Erythroblast (primary cell): ENCODE results near the gene INTS11.

Experiments used
- DNase-seq, 2 experiments: peaks; one replicate each; lab custom pipeline; 2025; lab: John Stamatoyannopoulos, UW
- GATA1 ChIP-seq: IDR thresholded peaks from 2 replicates; pipeline ENCODE4 v1.6.1; 2011; ENCODE audit warnings: low read depth, mild to moderate bottlenecking, control low read depth, low read length, moderate library complexity
- POLR2A ChIP-seq: IDR thresholded peaks from 2 replicates; pipeline ENCODE4 v1.6.1; 2011; ENCODE audit warnings: mild to moderate bottlenecking, low read length

Gene INTS11

DNA sequence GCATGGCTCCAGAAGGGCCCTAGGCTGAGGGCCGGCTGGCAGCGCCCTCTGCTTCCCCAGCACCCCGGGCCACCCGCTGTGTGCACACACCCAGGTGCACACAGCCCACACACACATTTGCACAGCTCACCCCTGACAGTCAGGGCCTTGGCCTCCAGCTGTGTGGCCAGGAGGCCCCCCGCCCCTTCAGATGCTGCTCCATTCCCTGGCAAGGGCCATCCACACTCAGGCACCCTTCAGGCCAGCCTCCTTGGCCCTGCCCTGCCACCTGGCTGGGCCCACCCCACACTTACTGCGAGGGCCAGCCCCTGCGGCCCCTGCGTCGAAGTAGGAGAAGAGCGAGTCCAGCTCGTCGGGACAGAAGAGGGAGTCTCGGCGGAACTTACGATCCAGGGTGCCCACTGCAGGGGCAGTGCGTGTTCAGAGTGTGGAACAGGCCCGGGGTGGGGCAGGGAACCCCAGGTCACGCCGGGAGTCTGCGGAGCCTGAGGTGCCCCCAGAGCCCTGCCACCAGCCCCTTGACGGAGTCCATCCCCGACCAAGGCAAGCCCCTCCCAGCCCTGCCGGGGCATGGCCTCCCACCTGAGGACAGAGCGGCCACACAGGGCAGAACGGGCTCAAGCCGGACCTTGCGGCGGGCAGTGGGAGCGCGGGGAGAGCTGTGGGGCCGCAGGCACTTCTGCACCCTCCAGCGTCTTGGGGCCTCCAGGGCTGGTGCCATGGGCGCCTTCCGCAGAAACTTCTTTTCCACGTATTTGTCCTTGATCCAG lies 29.1 kb downstream of the INTS11 start:
- no peak for DNase-seq
- TF ChIP-seq POLR2A = no peak
- no peak for TF ChIP-seq GATA1

DNA sequence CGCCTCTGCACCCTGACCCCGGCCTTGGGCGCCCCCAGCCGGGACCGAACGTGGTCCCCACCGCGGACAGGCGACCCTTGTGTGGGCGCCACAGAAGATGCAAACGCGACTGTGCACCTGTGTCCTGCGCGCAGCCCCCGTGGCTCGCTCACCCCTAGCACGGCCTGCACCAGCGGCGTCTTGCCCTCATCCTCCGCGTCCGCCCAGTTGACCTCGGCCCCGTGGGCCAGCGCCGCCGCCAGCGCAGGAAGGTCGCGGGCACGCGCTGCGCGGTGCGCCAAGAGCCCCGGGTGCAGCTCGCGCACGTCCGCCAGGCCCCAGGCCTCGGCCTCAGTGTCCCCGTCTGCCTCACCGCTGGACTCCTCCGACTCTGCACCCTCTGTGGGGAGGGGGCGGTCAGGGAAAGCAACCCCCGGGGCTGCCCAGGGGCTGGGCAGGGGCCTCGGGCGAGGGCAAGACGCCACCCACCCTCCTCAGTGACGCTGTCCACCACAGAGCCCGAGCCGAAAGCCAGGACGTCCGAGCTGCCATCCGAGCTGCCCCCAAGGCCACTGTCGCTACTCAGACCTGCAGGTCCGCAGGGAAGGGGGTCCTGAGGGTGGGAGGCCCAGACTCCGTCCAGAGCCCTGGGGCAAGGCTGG lies 30.1 kb downstream of the INTS11 start:
- TF ChIP-seq POLR2A (no peak), GATA1 (no peak)
- DNase-seq = no peak

DNA sequence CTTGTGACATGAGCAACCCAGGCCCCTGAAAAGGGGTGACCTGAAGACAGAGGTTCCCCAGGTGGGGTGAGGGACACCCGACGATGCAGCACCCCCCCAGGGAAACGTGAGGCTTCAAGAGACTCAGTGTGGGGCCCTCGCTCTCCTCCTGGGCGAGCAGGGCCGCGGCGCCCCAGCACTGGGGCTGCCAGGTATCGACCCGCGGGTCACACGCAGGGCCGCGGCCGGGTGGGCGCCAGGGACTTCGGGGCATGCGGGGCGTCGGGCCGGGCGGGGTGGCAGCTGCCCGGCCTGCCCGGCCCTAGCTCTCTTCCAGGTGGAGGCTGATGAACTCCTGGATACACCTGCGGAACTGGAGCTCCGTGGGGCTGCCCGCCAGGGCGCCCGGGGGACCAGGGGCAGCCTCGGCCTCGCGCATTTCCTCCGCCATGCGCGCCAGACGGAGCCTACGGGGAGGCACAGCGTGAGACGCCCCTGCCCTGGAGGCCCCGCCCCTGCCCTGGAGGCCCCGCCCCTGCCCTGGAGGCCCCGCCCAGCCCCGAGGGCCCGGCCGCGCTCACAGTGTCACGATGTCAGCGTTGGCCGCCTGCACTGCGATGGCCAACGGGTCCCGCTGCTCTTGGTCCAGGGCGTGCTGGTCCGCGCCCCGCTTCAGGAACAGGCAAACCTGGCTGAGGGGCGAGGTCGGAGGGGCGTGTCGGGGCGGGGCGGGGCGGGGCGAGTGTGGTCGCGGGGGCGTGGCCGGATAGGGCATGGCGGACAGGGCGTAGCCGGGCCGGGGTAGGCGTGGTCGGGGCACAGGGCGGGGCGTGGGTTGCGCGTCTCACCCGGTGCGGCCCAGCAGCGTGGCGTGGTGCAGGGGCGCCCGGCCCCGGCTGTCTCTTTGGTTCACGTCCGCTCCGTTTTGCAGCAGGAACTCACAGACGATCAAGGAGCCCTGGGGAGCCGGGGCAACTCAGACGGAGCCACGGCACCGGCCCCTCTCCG lies 30.9 kb downstream of the INTS11 start:
- TF ChIP-seq GATA1 (no peak), POLR2A (no peak)
- DNase-seq = peak; percentile 45 to 46

GRCh38 chr1:1292851-1293250 lies 31.6 kb downstream of the INTS11 start:
- no peak for DNase-seq
- TF ChIP-seq POLR2A (no peak), GATA1 (no peak)

DNA sequence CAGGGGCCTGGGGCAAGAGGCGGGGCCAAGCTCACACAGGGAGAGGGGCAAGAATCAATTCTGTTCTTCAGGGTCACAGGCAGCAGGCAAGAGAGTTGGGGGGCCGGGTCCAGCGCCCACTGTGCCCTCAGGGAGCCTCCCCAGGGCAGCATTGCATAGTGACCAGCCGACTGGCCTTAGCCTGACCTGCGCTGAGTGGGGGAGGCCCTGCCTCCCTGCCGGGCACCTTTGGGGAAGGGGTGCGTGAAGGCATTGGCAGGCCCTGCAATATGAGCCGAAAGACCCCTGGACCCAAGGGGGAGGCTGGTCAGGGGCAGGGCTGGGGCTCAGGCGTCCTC lies 32.0 kb downstream of the INTS11 start:
- no peak for TF ChIP-seq GATA1
- TF ChIP-seq POLR2A = no peak
- DNase-seq = no peak

DNA sequence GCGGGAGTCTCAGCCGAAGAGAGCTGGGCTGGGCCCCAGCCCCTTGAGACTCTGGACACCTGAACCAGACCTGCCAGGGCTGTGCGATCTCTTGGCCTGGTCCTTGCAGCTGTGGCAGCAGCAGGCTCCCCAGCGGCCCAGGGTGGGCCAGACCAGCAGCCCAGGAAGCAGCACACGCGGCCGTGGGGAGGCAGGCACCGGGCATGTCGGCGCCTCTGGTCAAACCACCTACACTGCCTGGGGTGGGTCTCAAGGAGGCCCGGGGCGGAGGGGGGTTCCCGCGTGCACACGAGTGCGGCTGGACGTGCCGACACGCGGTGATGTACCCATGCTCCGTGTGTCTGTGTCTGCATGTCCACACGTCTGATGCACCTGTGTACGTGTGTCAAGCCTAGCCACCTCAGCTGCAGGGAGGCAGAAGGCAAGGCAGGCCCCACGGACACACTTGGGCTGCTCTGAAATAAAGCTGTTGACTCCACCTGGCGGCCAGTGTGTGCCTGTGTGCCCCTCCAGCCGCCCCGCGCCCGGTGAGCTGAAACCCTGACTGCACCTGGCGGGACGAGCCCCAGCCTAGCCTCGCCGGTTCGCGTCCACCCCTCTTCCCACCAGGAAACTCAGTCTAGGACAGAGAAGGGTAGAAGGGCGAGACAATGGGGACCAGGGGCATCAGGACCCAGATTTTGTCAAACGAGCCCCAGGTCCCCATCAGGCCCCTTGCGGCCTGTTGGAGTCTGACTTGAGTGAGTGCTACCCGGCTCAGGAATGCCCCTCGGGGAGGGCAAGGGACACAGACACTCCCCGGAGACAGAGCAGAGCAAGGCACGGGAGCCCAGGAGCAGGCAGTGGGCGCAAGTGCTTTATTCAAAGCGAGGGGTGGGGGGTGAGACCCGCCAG lies 32.7 kb downstream of the INTS11 start:
- TF ChIP-seq POLR2A = no peak
- DNase-seq = peak; percentile 73 to 78

DNA sequence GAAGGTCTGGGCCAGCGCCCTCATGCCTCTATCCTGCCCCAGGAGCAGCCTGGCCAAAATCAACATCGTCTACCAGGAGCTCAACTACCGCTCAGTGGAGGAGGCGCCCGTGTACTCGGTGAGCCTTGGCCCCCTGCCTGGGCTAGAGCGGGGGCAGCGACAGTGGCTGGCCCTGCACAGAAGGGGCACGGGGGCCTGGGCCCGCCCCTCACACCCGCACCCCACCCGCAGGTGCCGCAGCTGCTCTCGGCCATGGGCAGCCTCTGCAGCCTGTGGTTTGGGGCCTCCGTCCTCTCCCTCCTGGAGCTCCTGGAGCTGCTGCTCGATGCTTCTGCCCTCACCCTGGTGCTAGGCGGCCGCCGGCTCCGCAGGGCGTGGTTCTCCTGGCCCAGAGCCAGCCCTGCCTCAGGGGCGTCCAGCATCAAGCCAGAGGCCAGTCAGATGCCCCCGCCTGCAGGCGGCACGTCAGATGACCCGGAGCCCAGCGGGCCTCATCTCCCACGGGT lies 33.4 kb downstream of the INTS11 start:
- peak in 1 of 2 experiments; percentile 27 for DNase-seq
- TF ChIP-seq POLR2A (no peak), GATA1 (no peak)

- peak; percentile 67 to 77 for DNase-seq
- TF ChIP-seq GATA1 = no peak
- TF ChIP-seq POLR2A = no peak
These were observed 34.2 kb downstream of the INTS11 start for GRCh38 chr1:1290238-1290731.

DNA sequence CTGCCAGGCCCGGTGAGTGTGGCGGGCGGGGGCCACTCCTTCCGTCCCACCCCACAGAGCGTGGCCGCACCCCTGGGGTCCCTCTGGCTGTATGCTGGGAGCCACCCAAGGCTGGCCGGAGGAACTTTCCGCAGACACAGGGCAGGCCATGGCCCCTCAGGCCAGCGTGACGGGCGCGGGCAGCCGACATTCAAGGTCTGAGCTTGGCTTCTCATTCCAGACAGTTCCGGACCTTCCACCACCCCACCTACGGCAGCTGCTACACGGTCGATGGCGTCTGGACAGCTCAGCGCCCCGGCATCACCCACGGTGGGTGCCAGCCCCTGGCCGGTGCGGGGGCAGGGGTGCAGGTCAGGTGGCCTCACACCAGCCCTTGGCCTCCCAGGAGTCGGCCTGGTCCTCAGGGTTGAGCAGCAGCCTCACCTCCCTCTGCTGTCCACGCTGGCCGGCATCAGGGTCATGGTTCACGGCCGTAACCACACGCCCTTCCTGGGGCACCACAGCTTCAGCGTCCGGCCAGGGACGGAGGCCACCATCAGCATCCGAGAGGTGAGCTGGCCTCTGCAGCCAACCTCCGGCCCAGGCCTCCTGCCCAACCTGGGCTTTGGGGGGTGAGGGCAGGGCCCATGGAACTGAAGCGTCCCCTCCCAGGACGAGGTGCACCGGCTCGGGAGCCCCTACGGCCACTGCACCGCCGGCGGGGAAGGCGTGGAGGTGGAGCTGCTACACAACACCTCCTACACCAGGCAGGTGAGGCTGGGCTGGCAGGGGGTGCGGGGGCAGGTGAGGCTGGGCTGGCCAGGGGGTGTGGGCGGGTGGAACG lies 37.0 kb downstream of the INTS11 start:
- no peak for DNase-seq
- TF ChIP-seq POLR2A (no peak), GATA1 (no peak)

GRCh38 chr1:1286313-1287261 lies 37.9 kb downstream of the INTS11 start:
- DNase-seq = no peak
- TF ChIP-seq POLR2A (no peak), GATA1 (no peak)

- TF ChIP-seq GATA1 (no peak), POLR2A (no peak)
- DNase-seq = no peak
These were observed 38.7 kb downstream of the INTS11 start for GRCh38 chr1:1285611-1286311.
